HG03565 (cell line): ENCODE data around the gene CCP110.
A peak's percentile ranks its signal among the peaks of the same experiment; 100 is the strongest.

Experiments used
- ATAC-seq: cut with Tn5 transposase; IDR thresholded peaks from one replicate; pipeline ENCODE4 v1.9.1; 2021; ENCODE audit warnings: mild to moderate bottlenecking, moderate library complexity; ENCODE audit not compliant: unreplicated experiment

CCP110 gene

GRCh38 chr16:19548144-19548543, 24.4 kb downstream of the CCP110 start:
- no peak for ATAC-seq

GRCh38 chr16:19549673-19550072, 25.9 kb downstream of the CCP110 start:
- no peak for ATAC-seq

- peak; percentile 92 for ATAC-seq
Observed at GRCh38 chr16:19555186-19555937, 31.6 kb downstream of the CCP110 start, which contains the start of gene VPS35L. Gene VPS35L (plus strand): TSS chr16:19555703. CDS start chr16:19555730, 27 bp downstream.

- no peak for ATAC-seq
Observed at GRCh38 chr16:19555938-19556771, 32.4 kb downstream of the CCP110 start.

- no peak for ATAC-seq
Observed at GRCh38 chr16:19559242-19559910, 35.6 kb downstream of the CCP110 start.

GRCh38 chr16:19560078-19560477, 36.3 kb downstream of the CCP110 start:
- no peak for ATAC-seq

- no peak for ATAC-seq
Observed at GRCh38 chr16:19563377-19563776, 39.6 kb downstream of the CCP110 start.

GRCh38 chr16:19566362-19566761, 42.6 kb downstream of the CCP110 start:
- ATAC-seq: no peak

GRCh38 chr16:19567560-19567959, 43.8 kb downstream of the CCP110 start:
- no peak for ATAC-seq

GRCh38 chr16:19573997-19574396, 50.3 kb downstream of the CCP110 start:
- no peak for ATAC-seq

- ATAC-seq: no peak
Observed at GRCh38 chr16:19574615-19575014, 50.9 kb downstream of the CCP110 start.

- ATAC-seq: no peak
Observed at GRCh38 chr16:19578378-19578971, 54.7 kb downstream of the CCP110 start.

GRCh38 chr16:19582050-19582831, 58.5 kb downstream of the CCP110 start:
- ATAC-seq: no peak

- no peak for ATAC-seq
Observed at GRCh38 chr16:19583665-19584300, 60.0 kb downstream of the CCP110 start.

- no peak for ATAC-seq
Observed at GRCh38 chr16:19588661-19589060, 64.9 kb downstream of the CCP110 start.

GRCh38 chr16:19589106-19589505, 65.4 kb downstream of the CCP110 start:
- ATAC-seq: no peak

GRCh38 chr16:19589771-19590302, 66.1 kb downstream of the CCP110 start:
- ATAC-seq: no peak

- no peak for ATAC-seq
Observed at GRCh38 chr16:19595043-19595767, 71.5 kb downstream of the CCP110 start.
